B cell (primary cell): Measurements from ENCODE around the gene GGT7.

ENCODE experiments used
- CTCF ChIP-seq: fragments of 200-600 bp; IDR thresholded peaks from one replicate; pipeline ENCODE4 v1.8.0; 2022; ENCODE audit warnings: antibody characterized with exemption, mild to moderate bottlenecking
- EZH2 ChIP-seq: IDR thresholded peaks from 2 replicates; pipeline ENCODE4 v1.6.1; 2012; ENCODE audit warnings: borderline replicate concordance, low read depth, mild to moderate bottlenecking, moderate library complexity, low read length; ENCODE audit not compliant: insufficient read depth, poor library complexity, severe bottlenecking

GRCh38 chr20:34859826-34860545, 12.7 kb downstream of the GGT7 start:
- TF ChIP-seq EZH2 (no peak), CTCF (no peak)
